Measurements from ENCODE around the gene STT3B.
A peak's percentile ranks its signal among the peaks of the same experiment; 100 is the strongest.

The STT3B gene

GRCh38 chr3:31521468-31521867 is 11.3 kb upstream of the STT3B start:
- DNase-seq, result no peak

- no peak for DNase-seq
These were observed 10.6 kb upstream of the STT3B start for GRCh38 chr3:31522152-31522551.

GRCh38 chr3:31523543-31523942 is 9.2 kb upstream of the STT3B start:
- DNase-seq, result no peak

- DNase-seq, result no peak
These were observed 7.2 kb upstream of the STT3B start for GRCh38 chr3:31525532-31525931.

GRCh38 chr3:31529421-31529820 is 3.3 kb upstream of the STT3B start:
- DNase-seq, result no peak

GRCh38 chr3:31530039-31530959 is 2.4 kb upstream of the STT3B start:
- DNase-seq, result no peak

GRCh38 chr3:31530960-31531335 is 1.8 kb upstream of the STT3B start:
- DNase-seq, result peak; percentile 31

GRCh38 chr3:31531452-31531991 is 1.2 kb upstream of the STT3B start:
- DNase-seq, result peak; percentile 65

- DNase-seq, result peak; percentile 93
These were observed 636 bp upstream of the STT3B start for GRCh38 chr3:31531992-31532586.

GRCh38 chr3:31533169-31534064 is 692 bp downstream of the STT3B start:
- peak; percentile 22 for DNase-seq

- no peak for DNase-seq
These were observed 1.3 kb downstream of the STT3B start for GRCh38 chr3:31534065-31534425.

- no peak for DNase-seq
These were observed 3.8 kb downstream of the STT3B start for GRCh38 chr3:31536497-31536896.

- DNase-seq, result no peak
These were observed 6.1 kb downstream of the STT3B start for GRCh38 chr3:31538801-31539200.

GRCh38 chr3:31539275-31539674 is 6.5 kb downstream of the STT3B start:
- DNase-seq, result no peak

GRCh38 chr3:31541089-31541488 is 8.4 kb downstream of the STT3B start:
- no peak for DNase-seq

GRCh38 chr3:31542246-31542645 is 9.5 kb downstream of the STT3B start:
- no peak for DNase-seq

- no peak for DNase-seq
These were observed 10.7 kb downstream of the STT3B start for GRCh38 chr3:31543375-31543774.

GRCh38 chr3:31544634-31545033 is 11.9 kb downstream of the STT3B start:
- DNase-seq, result no peak

GRCh38 chr3:31546162-31546561 is 13.4 kb downstream of the STT3B start:
- no peak for DNase-seq

- no peak for DNase-seq
These were observed 14.0 kb downstream of the STT3B start for GRCh38 chr3:31546725-31547124.

- DNase-seq, result no peak
These were observed 17.9 kb downstream of the STT3B start for GRCh38 chr3:31550452-31551251.

- no peak for DNase-seq
These were observed 18.9 kb downstream of the STT3B start for GRCh38 chr3:31551646-31552045.
